GM21390 (cell line): ENCODE data around the gene BAZ2A.
A peak's percentile ranks its signal among the peaks of the same experiment; 100 is the strongest.
"Not testable (repeated sequence)": the region's sequence is repeated elsewhere in the genome, so short reads cannot be mapped to it uniquely, and the experiment has no call there.

Experiments used
- ATAC-seq: cut with Tn5 transposase; IDR thresholded peaks from one replicate; pipeline ENCODE4 v1.9.1; 2021; ENCODE audit not compliant: unreplicated experiment

Gene BAZ2A

DNA sequence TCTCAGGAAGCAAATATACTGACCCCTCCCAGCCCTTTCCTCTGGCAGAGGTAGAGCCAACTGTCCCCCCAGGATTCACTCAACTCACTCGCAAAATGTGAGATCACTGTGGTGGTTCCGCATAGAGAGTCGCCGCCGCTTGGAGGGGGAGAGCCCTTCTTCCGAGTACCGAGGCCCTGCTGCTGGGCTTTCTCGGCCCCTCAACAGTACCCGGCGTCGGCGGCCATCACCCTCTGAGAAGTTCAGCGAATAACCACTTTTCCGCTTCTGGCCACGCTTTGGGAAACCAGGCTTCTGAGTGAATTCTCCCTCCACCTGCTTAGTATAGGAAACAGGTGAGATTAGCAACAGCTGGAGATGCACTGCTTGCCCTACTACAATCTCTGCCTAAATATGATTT is 31.1 kb downstream of the BAZ2A start:
- ATAC-seq: no peak

- no peak for ATAC-seq
Observed at GRCh38 chr12:56596815-56597214, 33.3 kb downstream of the BAZ2A start.

DNA sequence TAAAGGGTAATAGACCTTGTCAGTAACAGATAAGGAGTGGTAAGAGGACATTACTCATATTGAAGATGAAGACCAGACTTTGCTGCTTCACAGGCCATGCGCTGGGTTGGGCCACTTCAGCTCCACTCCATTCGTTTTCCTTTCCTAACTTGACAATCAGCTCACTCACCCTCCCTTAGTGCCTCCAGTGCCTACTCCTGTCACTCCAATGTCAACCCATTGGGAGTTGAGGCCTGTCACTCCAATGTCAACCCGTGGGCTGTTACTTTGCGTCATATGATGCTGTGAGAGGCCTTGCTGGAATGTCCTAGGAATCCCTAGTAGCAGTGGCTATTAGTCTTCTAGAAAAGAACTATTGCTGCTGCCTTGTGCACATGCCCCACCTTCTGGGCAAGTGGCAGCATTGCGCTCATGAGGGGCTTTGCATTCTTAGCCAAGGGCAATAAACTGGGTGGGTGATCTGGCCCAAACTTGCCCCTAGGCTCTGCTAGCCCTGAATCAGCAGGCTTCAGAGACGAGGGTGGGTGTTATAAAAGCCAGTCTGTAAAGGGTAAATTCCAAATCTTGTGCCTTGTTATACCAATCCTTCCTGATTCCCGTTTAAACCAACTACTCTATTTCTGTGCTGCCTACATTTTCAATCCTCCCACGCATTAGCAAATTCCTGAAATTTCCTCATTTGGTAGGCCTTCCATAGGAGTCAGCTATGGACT is 36.1 kb downstream of the BAZ2A start:
- ATAC-seq: no peak

GRCh38 chr12:56591961-56592360 is 38.2 kb downstream of the BAZ2A start:
- no peak for ATAC-seq

DNA sequence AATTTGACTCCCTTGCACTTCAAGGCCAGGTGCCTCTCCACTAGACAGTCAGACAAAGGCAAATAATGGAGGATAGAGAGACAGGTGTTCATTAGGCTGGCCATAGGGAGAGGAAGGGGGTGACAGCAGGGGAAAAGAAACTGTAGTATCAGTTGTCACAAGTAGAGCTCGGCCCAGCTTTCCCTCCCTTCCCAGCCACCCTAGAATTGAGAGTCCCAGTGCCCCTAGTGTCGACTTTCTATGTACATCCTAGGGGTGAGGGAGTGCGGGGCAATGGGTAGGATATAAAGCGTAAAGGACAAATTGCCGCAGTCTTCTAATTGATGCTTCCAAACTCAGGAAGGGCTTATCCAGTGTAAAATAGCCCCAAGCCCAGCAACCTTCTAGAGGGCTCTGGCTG is 39.0 kb downstream of the BAZ2A start:
- no peak for ATAC-seq

GRCh38 chr12:56590237-56590830 is 39.8 kb downstream of the BAZ2A start:
- peak; percentile 49 for ATAC-seq

DNA sequence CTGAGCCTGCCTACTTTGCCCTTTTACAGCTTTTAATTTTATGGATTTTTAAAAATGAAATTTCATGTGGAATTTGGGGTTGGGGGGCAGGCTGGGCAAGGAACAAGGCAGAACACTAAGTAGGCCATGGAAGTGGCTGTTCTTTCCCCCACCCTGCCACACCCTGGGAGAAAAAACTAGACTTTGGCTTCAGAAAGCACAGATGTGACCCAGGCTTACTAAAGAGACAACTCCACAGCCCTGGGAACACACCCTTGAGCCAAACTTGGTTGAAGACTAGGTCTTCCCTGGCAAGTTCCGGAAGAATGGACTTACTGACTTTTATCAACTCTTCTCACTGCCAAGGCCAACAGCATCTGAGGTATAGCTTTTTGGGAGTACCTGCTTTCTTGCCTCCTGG is 40.3 kb downstream of the BAZ2A start:
- ATAC-seq: no peak

DNA sequence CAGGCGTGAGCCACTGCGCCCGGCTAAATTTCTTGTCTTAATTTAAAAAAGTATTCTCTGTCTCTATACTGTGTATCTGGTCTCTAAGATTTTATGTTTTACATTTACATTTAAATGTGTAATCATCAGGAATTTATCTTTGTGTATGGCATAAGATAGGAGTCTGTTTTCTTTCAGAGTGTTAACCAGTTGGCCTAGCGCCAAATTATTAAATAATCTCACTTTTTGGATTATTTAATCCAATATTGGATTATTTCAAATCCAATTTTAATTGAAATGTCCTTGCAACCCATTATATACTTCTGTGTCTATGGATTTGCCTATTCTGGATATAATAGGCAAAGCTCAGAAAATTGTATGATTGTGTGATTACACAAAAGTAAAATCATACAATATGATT is 45.0 kb downstream of the BAZ2A start:
- no peak for ATAC-seq

DNA sequence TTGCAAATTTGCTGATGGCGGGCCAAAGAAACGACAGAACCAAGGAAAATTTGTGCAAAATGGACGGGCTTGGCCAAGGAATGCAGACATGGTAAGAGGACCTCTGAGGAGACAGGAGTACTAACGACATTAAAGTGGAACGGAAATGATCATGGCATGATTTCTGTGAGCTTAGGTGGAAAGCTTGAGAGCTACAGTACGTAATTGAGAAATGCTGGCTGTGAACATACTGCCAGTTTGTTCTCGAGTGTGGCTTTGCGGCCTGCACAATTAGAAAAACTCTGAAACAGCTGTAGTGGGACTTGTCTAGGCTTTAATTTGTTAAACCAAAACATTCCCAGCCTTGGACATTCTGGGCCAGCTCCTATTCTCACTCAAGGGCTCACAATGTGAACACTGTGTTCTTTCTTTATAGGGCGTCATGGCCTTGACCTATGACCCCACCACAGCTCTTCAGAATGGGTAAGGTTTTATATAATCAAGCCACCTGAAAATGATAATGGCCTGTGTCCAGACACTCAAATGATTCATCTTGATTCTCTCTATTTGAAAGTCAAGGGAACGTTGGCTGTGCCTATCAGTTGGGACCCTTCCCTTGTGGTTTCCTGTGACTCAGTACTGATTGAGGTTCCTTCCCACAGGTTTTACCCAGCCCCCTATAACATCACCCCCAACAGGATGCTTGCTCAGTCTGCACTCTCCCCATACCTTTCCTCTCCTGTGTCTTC is 48.5 kb downstream of the BAZ2A start:
- no peak for ATAC-seq

- ATAC-seq: no peak
Observed at GRCh38 chr12:56578983-56579546, 51.1 kb downstream of the BAZ2A start.

DNA sequence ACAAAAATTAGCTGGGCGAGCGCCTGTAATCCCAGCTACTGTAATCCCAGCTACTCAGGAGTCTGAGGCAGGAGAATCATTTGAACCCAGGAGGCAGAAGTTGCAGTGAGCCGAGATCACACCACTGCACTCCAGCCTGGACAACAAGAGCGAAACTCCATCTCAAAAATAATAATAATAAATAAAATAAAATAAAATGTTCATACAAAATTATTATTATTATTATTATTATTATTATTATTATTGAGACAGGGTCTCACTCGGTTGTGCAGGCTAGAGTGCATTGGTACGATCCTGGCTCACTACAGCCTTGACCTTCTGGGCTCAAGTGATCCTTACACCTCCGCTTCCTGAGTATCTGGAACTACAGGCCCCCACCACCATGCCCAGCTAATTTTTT is 52.9 kb downstream of the BAZ2A start:
- ATAC-seq: not testable (repeated sequence)

DNA sequence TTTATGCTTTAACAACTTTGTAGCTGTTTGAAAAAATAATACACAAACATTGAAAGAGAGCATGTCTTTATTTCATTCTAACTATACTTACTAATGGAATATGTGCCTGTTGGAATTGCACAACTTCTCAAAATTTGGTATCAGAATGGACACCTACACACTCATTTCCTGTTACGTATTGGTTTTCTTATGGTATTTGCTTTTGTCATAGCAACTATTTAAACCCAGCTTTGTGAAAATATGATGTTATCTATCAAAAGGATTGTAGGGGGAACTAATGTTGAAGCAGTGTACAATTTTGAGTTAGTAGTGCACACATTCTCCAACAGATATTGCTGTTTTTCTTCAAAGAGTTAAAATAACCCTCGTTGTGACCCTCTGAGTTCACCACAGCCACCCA is 55.9 kb downstream of the BAZ2A start:
- no peak for ATAC-seq

- ATAC-seq: no peak
Observed at GRCh38 chr12:56572288-56572687, 57.8 kb downstream of the BAZ2A start.

DNA sequence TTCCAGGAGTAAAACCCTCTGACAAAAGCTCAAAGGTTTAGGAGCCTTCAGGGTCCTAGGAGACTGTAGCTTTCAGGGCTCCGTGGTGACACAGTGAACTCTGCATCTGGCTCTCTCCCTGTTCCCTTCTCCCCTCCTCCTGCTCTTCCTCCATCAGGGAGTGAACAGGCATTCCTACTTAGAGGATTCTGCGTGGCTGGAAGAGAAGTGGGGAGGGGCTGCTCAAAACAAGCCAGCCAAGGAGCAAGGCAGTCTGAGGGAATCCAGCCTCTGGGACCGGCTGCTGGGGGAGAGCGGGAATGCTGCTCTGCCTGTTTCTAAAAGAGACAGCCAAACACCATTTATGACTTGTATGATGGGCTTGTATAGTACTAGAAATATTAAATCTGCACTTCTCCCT is 59.0 kb downstream of the BAZ2A start:
- no peak for ATAC-seq

DNA sequence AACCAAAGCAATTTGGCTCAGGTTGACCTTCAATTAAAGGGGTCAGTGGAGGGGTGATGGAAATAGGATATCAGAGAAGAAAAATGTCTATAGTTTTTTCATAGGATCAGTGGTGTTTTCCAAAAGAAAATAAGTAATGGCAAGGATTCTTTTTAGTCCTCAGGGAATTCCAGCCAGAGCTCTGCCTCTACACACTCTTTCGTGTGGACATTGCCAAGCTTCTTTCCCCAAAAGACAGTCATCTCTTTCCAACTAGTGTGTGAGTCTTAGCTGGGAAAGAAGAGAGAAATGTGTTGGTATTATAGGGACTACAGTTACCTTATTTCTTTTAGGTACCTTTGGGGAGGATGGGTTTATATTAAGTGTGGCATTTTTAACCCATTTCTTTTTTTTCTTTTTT is 62.0 kb downstream of the BAZ2A start:
- no peak for ATAC-seq

DNA sequence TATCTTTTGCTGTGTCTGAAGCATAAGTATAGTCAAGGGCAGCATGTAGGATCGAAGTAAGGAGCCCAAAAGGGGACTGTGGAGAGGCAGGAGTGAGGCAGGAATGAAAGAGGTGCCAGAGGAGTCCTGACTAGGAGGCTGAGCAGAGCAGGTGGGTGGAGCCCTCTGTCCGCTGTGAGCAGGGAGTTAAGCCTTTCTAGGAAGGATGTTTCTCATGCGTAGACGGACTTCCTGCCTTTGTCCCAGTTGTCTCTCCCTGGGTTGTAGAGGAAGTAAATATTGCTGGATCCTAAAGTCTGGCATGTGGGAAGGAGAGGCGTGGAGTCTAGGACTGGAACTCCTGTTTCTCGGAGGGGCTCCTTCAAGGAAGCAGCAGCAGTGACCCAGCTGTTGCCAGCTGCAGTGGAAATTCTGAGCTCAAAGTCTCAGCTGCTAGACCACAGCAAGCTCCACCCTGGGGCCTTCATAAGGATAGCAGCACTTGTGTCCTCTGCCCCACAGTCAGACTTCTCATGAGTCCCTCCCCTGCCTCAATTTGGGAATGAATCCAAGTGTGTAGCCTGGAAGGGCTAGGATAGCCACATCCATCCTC is 64.5 kb downstream of the BAZ2A start:
- ATAC-seq: no peak

DNA sequence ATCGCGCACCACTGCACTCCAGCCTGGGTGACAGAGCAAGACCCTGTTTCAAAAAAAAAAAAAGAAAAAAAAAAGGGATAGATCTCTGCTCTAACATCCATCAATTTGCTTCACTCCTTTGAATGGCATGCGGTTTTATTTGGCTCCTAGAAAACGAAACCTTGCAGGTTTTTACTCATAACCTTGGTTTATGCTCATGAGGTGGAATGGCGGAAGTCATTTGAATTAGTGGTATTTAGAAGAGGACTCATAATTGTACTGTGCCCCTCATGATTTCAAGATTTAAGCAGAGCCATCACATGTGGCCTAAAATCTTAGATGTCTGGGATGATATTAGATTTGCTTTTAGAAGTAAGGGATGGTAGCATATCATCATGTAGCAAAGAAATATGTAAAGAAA is 79.1 kb downstream of the BAZ2A start:
- ATAC-seq: no peak

- ATAC-seq: no peak
Observed at GRCh38 chr12:56546680-56547079, 83.4 kb downstream of the BAZ2A start.
